Measurements from ENCODE around the gene DDX53. TPM values are rescaled to one million over a fixed set of nuclear protein-coding genes. Genes with fewer than 3 reads are reported as not detected.

Gene DDX53
- total RNA-seq: not detected

DNA sequence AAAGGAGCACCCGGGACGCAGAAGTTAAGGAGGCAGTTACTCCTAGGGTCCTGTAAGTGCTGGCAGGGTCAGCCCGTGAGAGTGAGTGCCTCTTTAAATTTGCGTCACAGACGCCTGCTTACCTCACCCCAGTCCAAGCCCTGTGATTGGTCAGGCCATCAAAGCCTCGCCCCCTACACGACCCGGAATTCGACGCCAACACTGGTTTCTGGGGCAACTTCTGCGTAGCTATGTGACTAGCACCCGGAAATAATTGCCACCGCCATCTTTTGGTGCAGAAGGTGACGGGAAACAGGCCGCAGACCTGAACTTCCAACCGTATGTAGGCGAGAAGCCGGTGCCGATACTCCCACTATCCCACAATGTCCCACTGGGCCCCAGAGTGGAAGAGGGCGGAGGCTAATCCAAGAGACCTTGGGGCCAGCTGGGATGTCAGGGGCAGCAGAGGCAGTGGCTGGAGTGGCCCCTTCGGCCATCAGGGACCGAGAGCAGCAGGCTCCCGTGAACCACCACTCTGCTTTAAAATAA, at the start of gene DDX53:
Gene DDX53, plus strand, starts transcription at position 265 of the 528 bp plus-strand sequence. Its CDS starts 98 bp downstream, at position 363.

Measured in metanephros (tissue), 1 donor.